IPS-NIHi7 (cell line): ENCODE measurements around the gene WRAP73.
A peak's percentile ranks its signal among the peaks of the same experiment; 100 is the strongest.

Experiments used
- DNase-seq: peaks from one replicate; pipeline ENCODE4 v3.0.0; 2012; ENCODE audit warnings: mixed read lengths; ENCODE audit errors: extremely low spot score

Gene WRAP73

GRCh38 chr1:3681898-3682806 lies 32.2 kb upstream of the WRAP73 start:
- no peak for DNase-seq

DNA sequence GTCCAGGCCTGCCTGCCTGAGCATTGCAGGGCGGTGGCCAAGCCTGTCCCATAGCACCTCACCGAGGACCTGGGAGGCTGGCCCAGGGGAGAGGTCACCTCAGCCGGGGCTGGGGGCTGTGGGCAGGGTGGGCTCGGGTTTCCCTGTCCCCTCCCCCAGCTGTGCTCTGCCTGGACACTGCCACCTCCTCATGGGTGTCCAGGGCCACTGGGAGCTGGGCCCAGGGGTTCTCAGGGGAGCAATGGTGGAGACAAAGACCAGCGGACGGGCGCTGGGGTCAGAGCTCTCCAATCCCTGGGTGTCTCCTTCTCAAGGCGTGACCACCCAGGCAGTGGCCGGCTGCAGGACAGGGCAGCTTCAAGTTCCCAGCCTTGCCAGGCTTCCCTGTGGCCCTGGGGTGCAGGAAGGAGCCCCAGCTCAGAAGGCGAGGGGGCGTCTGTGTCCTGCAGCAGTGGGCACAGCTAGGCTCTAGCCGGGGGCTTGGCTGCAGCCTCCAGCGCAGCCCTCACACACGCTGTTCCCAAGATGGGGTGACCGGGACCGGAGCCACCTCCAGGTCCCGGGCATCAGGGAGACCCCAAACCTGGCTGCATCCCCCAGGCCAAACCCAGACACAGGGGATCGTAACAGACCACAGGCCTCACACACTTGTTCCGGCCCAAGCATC lies 31.5 kb upstream of the WRAP73 start:
- DNase-seq = no peak

GRCh38 chr1:3680488-3681230 lies 30.8 kb upstream of the WRAP73 start:
- DNase-seq = no peak

GRCh38 chr1:3679799-3680453 lies 30.0 kb upstream of the WRAP73 start:
- no peak for DNase-seq

- no peak for DNase-seq
Observed at GRCh38 chr1:3679098-3679555, 29.2 kb upstream of the WRAP73 start.

GRCh38 chr1:3678361-3679097 lies 28.6 kb upstream of the WRAP73 start:
- peak; percentile 52 for DNase-seq

GRCh38 chr1:3677484-3677883 lies 27.6 kb upstream of the WRAP73 start:
- no peak for DNase-seq

- DNase-seq = no peak
Observed at GRCh38 chr1:3676581-3677470, 26.9 kb upstream of the WRAP73 start.

- DNase-seq = no peak
Observed at GRCh38 chr1:3675436-3675835, 25.5 kb upstream of the WRAP73 start.

GRCh38 chr1:3674100-3675094 lies 24.5 kb upstream of the WRAP73 start:
- peak; percentile 68 for DNase-seq

DNA sequence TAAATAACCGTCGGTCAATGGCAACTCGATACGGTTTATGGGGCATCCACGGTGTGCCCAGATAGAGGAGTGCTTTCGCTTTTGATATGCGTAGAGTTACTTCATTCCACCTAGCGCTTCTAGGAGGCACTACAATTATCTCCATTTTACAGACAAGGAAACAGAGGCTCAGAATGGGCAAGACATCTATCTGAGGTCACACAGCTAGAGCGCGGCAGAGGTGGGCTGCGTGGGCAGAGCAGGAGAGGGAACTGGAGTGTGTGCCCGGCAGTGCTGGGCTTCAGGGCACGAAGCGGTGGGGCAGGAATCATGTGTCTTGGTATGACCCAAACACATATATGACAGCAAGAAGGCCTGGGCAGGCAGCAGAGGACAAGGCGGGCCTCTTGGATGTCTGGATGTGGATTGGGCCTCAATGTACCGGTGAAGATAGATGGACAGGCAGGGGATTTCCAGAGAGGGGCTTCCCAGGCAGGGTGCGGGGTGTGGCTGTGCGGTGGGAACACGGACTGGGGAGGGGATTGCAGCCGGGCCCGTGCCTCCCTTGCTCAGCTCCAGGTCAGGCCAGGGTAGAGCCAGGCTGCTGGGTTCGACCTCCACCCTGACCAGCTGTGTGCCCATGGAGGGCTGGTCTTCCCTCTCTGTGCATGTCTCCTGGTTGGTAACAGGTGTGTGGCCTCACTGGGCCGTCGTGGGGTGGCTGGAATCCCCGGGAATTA lies 23.6 kb upstream of the WRAP73 start:
- no peak for DNase-seq

- no peak for DNase-seq
Observed at GRCh38 chr1:3672971-3673361, 23.1 kb upstream of the WRAP73 start.

GRCh38 chr1:3672231-3672970 lies 22.5 kb upstream of the WRAP73 start:
- no peak for DNase-seq

GRCh38 chr1:3671371-3672180 lies 21.7 kb upstream of the WRAP73 start:
- DNase-seq = no peak

DNA sequence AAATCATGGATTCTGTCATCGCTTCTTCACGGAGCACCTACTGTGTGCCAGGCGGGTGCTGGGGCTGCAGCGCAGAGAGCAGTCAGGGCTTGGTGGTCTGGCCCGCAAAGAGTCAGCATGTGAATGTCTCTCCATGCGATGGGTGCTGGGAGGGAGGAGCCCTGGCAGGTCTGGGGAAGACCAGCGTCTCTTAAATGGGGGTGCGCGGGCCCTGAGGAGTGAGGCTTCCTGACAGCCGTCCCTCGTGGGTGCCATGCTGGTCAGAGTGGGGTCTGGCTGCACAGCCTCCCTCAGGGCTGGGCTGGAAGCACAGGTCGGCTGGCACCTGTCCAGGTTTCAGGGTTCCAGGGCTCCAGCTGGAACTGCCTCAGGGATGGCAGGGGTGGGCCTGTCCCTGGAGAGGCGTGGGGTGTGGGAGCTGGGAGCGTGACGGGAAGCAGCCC lies 20.9 kb upstream of the WRAP73 start:
- no peak for DNase-seq

DNA sequence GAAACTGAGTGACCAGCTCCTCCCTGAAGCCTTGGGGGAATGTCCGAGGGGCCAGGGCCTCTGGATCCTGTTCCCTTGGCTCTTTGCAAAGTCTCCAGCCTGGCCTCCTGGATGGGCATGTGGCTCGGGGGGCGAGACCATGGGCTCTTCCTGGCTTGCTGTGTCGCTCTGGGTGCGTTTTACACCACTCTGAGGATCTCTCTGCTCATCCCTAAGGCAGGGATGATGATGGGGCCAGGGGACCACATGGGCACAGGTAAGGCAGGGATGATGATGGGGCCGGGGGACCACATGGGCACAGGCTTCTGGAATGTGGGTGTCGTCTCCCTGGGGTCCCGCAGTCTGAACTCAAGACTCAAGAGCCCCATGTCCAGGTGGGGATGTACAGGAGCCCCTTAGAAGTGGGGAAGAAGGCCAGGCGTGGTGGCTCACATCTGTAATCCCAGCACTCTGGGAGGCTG lies 20.1 kb upstream of the WRAP73 start:
- no peak for DNase-seq
